Astrocyte of the cerebellum (primary cell): Measurements from ENCODE around the gene TMEM170B.

Source experiments
- DNase-seq: peaks from one replicate; pipeline ENCODE4 v3.0.0-alpha.2; 2011; ENCODE audit warnings: low read depth
- H3K4me3 ChIP-seq: 2 replicates; pipeline ENCODE4 v1.5.1; 2011; ENCODE audit warnings: mild to moderate bottlenecking, low read depth, low read length, moderate library complexity
- in situ Hi-C: cut with HindIII; loops from 2 replicates; pipeline ENCODE4 v1.10.0; 2017; ENCODE audit warnings: low sequenced_read_pairs
- TF ChIP-seq, protein P1 (sequence below): IDR thresholded peaks from 2 replicates; pipeline ENCODE4 v1.5.1; 2012; ENCODE audit warnings: low read length, low read depth, moderate library complexity, mild to moderate bottlenecking; ENCODE audit errors: missing control alignments

The TMEM170B gene

DNA sequence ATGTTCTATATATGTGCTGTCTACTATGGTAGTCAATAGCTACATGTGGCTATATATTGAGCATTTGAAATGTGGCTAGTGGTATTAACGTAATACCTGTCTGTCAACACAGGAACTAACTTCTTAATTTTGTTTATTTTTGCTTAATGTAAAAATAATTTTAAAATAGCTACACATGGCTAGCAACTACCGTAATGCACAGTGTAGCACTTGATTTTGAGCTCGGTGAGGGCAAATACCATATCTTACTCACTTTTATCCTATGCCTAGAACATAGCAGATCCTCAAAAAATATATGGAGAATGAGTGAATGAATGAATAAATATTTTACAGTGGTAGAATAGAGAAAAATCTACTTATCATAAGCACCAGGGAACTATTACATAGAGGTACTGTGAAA, 28.1 kb upstream of the TMEM170B start:
- no peak overlapping the region for H3K4me3 ChIP-seq
- TF ChIP-seq, protein P1, sequence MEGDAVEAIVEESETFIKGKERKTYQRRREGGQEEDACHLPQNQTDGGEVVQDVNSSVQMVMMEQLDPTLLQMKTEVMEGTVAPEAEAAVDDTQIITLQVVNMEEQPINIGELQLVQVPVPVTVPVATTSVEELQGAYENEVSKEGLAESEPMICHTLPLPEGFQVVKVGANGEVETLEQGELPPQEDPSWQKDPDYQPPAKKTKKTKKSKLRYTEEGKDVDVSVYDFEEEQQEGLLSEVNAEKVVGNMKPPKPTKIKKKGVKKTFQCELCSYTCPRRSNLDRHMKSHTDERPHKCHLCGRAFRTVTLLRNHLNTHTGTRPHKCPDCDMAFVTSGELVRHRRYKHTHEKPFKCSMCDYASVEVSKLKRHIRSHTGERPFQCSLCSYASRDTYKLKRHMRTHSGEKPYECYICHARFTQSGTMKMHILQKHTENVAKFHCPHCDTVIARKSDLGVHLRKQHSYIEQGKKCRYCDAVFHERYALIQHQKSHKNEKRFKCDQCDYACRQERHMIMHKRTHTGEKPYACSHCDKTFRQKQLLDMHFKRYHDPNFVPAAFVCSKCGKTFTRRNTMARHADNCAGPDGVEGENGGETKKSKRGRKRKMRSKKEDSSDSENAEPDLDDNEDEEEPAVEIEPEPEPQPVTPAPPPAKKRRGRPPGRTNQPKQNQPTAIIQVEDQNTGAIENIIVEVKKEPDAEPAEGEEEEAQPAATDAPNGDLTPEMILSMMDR, result no peak
- no peak for DNase-seq
- in situ Hi-C loops, result no loop called here

DNA sequence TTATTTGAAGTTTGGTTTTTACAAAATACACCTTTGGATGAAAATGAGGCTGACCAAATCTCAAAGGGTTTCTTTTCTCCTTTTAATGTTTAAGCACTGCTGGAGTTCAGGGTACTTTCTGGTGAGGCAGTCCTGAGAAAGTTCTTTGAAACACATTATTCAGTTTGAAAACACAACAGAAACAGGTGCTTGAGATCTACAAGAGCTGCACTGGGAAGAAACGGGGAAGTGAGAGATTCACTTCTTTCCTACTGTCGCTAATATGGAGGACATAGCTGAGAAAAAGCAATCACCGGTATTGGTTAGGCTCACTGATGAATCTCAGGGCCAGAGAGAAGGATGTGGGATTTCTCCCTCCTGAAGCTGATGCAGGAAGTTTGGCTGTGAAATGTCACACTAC, 22.9 kb upstream of the TMEM170B start:
- no peak overlapping the region for H3K4me3 ChIP-seq
- in situ Hi-C loops, result no loop called here
- TF ChIP-seq, protein P1, result no peak

DNA sequence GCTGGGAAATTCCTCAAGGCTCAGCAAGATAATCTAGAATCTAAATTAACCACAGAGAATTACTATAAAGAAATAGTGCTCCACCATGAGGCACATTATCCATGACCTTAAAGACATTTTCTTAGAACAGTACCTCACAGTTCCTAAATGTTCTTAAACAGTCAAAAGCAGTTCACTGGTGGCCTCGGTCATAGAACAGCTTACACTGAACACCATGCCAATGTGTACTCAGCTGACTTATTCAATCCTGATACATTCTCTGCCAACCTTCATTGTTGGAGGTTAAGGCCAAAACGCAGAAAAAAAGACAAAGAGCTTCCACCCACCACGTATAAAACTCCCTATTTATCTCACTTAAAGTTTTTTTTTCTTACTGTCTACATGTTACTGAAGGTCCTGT, 21.8 kb upstream of the TMEM170B start:
- no peak overlapping the region for H3K4me3 ChIP-seq
- in situ Hi-C loops, result no loop called here
- no peak for DNase-seq
- TF ChIP-seq, protein P1, result no peak

More for the DNA sequence above, 22.9 kb upstream of the TMEM170B start:
- no peak for DNase-seq

DNA sequence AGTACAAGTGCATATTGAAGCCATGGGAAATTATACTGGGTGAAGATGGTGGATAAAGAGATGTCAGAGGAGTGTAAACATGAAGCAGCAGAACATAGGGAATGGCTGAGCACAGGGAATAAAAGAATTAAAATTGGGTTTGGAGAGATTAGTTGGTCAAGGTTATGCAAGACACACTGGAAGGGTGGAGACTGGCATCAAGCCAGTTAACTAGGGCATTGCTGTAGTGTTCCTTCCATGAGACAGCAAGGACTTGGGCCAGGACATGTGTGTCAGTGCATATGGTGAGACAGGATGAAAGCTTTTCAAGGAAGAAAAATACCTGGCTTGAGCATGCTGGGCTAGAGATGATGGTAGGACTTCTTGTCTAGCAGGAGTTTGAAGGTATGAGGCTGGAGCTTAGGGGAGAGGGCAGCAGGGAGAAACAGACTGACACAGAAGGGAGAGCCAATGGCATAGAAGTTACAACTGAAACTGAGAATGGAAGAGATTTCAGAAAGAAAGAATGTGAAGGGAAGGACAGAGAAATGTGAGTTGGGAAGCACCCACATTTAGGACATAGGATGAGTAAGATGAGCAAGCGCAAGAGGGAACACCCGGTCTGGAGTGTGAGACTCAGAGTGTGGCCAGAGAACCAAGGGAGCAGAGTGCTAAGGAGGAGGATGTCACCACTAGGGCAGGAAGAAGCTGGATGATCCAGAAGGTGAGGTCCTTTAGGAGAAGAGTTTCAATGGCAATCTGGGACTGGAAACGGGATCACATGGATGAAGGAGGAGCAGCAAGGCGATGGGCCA, 14.5 kb upstream of the TMEM170B start:
- no peak for DNase-seq
- TF ChIP-seq, protein P1, result no peak
- in situ Hi-C loops, result no loop called here
- H3K4me3 ChIP-seq, result no peak overlapping the region

DNA sequence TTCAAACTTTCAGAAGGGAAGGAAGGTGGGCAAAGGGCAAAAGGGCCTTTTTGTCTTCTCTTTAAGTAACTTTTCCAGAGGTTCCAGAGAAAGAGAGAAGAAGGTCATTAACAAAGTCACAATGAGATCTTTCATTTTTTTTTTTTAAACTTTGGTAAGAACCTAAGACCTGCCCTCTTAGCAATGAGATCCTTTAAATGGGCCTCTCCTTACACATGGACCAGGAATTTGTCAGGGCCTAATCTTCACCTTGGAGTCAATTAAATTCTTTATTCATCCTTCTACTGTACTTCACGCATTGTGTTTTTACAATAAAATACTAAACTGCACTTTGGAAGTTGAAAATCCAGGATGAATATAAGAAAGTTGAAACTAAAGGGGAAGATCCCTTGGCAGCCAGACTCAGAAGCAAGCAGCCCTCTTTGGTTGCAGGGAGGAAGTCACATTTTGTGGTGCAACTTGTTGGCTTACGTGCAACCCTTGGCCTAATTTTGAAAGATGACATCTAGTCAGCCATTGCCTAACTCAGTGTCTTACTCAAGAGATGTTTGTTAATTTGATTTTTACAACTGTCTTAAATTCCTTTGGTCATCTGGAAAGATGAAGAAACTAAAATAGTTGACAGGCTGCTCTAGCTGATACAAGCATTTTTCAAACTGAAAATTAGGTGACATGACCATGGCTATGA, 11.9 kb upstream of the TMEM170B start:
- DNase-seq, result no peak
- TF ChIP-seq, protein P1, result no peak
- H3K4me3 ChIP-seq, result no peak overlapping the region
- in situ Hi-C loops, result no loop called here

DNA sequence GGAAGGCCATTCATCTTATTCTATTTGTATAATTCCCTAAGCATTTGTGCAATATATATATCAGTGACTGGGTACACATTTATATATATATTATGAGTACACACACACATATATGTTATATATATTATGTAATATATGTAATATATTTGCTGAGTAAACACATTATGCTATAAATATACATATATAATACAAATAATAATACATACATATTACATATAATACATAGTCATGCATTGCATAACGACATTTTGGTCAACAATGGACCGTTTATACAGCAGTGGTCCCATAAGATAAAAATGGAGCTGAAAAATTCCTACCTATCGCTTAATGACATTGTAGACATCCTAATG, 11.4 kb upstream of the TMEM170B start:
- no peak for DNase-seq
- TF ChIP-seq, protein P1, result no peak
- in situ Hi-C loops, result no loop called here
- H3K4me3 ChIP-seq, result no peak overlapping the region
